HG02763 (cell line): ENCODE measurements around the gene GRIK3.

ENCODE experiments used
- ATAC-seq: cut with Tn5 transposase; IDR thresholded peaks from one replicate; pipeline ENCODE4 v1.9.1; 2021; ENCODE audit warnings: mild to moderate bottlenecking, moderate library complexity; ENCODE audit not compliant: unreplicated experiment

Gene GRIK3

DNA sequence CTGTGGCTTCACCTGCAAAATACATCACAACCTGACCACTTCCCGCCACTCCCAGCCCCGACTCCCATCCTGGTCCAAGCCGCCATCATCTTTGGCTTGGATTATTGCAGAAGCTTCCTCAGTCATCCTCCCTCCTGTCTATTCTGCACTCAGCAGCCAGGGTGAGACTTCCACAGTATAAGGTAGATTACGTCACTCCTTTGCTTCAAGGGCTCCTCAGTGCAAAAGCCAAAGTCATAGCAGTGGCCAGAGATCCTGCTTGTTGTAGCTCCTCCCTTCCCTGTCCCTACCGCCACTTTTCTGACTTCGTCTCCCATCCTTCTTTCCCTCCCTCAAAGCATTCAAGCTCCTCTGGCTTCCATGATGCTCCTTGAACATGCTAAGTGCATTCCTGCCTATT lies 152.8 kb downstream of the GRIK3 start:
- no peak for ATAC-seq

DNA sequence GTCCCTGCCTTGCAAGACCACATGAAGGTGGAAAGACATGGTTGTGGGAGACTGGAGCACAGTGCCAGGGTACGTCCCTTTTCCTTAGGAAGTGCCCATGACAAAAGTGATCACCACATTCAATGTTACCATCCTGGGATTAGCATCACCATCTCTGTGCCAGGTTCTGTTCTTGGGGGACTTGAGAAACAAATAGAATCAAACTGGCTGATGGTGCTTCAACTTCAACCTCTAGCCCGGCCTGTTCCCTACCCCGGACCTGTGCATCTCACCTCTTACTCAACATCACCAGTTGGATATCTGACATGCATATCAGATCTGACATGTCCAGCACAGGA lies 153.3 kb downstream of the GRIK3 start:
- no peak for ATAC-seq

DNA sequence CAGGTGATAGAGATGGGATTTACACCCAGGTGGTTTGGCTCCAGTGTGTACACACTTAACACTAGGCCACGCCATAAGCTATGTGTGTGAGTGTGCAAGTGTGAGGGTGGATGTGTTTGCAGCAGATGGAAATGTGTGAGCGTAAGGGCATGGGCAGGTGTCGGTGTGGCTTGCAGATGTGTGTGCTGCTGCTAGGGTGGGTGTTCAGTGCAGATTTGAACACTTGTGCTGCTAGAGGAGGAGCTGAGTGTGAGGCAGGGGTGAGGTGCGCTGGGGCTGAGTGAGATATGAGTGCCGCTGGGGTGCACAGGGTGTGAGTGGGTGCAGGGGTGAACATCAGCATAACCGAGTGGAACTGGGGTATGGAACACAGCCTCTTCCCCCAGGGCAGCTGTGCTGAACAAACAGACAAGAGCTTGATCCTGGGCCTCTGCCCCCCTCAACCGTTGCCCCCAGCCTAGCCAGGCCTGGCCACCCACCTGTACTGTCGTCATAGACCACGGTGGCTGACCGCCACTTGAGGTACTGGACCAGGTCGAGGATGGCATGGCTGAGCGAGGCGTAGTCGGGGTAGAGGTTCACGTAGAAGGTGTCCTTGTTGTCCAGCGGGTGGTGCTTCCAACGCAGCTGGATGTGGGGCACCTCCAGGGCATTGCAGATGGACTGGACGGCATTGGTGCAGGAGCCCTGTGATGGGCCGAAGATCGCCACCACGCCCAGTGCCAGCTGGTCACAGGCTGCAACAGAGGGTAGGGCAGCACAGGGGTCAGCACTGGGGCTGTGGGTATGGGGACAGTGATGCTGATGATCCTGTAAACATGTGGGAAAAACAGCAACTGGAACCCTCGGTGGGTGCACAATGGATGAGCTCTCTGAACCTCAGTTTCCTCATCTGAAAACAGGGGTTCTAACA lies 153.9 kb downstream of the GRIK3 start:
- no peak for ATAC-seq

DNA sequence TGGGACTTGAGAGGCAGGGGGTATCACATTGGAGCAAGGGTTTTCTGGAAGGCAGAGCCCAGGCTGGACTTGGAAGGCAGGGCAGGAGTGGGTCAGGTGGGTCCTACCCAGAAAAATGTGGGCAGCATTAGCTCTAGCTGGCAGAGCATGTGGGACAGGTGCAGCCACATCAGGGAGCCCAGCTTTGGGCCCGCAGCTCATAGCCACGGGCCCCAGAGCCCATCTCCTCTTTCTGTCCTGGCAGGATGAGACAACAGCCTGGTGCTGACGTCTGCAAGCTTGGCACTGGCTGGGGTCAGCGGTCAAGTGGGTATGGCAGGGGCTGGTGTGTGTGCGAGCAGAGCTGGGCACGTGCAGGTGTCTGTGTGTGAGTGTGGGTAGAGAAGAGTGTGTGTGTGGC lies 154.7 kb downstream of the GRIK3 start:
- no peak for ATAC-seq

DNA sequence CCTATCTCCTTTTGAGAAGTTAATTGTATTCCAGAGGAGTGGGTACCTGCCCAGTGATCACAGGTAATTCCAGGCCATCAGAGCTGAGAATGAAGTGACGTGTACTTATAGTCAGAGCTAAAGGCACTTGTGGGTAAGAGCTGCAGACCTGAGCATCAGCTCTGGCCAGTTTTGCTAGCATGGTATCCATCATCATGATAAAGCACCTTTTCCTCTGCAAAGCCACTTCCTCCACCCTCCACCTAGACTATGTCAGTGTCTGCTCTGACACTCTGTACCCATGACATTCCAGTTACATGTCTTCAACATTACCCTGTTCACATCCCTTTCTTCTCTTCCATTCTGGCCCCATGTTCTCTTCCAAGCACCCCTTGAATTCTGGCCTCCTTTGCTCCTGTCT lies 157.3 kb downstream of the GRIK3 start:
- ATAC-seq = no peak

DNA sequence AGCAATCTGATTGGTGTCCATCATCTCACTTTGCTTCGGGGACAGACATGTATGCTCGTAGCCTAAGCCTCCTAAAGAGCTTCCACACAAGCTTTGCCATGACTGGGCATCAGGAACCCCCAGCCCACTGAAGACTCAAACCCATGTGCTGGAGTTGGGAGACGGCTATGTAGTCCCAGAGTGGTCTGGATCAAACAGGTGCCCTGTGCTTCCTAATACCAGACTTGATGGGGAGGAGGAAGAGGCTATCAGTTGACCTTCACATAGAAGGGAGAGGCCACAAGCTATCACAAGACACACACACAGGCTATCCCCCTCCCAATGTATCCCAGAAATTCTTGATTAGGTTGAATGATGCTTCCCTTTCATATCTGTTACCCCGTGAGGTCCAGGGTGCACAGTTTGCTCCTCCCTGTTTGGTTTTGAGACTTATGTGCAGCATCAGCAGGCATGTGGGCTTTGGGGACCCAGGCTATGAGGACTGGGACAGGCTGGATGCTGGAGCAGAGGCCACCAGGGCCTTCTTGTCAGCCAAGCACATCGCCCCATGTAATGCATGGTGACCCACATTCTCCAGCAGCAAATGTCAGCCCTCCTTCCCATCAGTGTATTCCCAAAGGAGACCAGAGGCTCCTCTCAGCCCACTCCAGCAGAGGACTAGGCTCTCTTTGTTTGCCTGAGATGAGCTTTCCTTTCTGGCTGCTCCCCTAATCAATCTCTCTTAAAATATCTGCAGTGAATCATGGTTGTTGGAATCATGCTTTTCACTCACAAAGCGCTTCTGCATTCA lies 159.8 kb downstream of the GRIK3 start:
- no peak for ATAC-seq

DNA sequence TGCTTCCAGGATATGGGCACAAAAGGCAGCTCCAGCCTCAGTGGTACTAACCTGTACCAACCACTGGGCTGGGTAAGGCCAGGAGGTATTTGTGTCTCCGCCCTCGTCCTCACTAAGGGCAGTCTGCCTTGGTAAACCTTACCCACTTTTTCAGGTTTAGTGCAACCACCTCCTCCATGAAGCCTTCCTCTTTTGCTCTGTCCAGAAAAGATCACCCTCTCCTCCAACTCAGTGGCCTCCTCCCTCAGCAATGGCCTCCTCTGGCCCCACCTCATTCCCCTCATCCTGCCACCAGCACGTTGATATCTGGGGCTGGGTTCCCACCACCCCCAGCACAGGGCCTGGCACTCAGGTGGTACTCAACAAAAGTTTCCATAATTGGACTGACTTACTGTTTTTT lies 161.5 kb downstream of the GRIK3 start:
- ATAC-seq = no peak

DNA sequence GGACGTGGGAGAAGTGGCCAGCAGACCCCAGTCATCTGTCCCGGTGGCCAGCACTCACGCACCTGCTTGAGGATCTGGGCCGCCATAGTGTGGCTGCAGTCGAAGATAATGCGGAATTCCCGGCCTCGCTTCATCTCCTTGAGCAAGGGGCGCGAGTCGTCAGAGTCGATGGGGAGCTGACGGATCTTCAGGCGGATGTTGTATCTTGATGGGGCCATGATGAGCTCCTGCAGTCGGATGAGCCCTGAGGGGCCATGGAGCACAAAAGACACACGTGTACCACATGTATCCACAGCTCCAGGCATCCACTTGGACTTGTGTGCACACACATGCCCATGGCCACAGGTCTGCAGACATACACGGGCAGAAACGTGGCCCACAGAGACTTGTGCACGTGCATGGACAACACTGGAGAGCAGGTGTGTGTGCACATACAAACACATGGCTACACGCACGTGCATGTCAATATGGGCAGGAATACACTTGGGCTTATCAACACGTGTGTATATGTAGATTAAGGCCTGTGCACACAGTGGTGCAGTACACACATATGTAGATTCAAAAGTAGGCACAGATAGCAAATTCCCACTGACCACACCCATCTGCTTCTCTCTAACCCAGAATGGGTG lies 162.1 kb downstream of the GRIK3 start:
- no peak for ATAC-seq

DNA sequence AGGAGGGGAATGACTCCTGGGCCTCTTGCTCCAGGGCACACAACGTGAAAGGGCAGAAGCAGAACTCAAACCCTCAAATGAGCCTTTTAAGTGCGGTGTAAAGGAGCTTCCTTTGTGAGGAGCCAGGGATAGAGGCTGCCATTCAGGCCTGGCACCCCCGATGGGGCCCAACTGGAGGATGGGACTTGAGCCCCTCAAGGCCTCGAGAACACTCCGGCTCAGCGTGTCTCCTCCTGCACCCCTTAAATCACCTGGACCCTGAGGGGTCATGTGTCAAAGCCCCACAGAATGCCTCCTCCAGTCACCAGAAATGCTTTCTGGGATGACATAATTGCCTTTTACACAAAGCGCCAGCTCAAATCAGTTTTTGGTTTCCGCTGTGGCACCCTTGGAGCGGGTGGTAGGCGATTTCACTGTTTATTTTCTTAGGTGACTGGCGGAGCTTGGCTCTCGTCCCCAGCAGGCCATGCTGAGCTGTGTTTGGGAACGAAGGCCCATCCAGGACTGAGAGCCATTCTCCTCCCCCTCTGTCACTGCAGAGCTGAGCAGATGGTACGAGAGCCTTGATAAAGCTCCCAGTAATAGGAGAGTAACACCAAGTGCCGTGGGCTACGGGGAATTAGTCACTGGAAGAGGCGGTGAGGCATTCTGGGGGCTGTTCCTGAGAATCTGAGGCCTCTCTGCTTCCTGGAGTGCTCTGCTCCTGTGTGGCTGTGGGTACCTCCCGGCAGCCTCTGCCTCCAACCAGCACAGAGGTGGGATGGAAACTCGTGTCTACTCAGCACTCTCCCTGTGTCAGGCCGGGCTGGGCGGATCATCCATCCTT lies 163.0 kb downstream of the GRIK3 start:
- ATAC-seq = no peak

DNA sequence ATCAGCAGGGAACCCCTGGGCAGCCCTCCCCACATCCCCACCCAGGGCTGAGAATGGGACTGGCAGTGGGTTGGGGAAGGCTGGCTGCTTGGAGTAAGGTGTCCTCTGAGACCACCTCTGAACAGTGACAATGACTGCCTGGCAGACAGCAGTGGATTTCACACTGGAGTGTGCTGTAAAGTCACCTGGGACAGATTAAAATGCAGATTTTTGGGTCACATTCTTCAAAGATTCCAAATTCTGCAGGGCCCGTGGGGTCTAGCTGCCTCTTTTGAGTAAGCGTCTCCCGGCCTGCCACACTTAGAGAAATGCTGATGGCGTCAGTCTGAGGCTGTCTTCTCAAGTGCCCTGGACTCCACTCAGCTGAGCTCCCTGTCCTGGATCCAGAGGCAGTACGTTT lies 164.5 kb downstream of the GRIK3 start:
- no peak for ATAC-seq

DNA sequence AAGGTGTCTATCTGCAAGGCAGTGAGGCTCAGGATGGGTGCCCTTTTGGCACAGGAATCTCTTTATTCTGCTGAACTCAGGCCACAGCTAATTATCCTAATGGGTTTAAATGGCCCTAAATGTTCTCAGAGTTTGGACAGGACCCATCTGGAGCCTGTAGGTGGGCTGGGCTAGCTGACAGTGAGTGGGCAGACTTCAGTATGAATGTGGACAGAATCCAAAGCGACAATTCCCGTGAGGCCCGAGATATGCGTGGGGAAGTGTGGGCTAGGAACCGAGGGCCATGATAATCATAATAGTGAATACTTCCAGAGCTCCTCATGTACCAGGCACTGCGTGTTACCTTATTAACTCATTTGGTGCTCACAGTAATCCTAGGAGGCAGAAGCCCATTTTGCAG lies 165.3 kb downstream of the GRIK3 start:
- ATAC-seq = no peak

DNA sequence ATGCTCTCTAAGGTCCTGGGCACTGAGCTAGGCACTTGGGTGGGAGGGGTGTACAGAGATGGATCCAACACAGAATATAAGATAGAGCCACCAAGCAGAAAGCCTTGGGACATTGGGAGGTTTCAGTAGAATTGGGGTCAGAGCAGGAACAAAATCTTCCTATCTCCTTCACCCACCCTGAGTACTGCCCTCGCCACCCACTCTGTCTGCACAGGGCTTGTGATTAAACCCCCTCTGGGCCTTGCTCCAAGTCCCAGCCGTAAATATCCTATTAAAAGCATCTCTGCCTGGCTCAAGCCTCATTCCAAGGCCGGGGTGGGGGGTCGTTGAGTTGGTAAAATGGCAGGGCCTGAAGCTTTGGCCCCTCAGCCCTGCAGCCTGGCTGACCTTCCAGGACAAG lies 166.7 kb downstream of the GRIK3 start:
- no peak for ATAC-seq

DNA sequence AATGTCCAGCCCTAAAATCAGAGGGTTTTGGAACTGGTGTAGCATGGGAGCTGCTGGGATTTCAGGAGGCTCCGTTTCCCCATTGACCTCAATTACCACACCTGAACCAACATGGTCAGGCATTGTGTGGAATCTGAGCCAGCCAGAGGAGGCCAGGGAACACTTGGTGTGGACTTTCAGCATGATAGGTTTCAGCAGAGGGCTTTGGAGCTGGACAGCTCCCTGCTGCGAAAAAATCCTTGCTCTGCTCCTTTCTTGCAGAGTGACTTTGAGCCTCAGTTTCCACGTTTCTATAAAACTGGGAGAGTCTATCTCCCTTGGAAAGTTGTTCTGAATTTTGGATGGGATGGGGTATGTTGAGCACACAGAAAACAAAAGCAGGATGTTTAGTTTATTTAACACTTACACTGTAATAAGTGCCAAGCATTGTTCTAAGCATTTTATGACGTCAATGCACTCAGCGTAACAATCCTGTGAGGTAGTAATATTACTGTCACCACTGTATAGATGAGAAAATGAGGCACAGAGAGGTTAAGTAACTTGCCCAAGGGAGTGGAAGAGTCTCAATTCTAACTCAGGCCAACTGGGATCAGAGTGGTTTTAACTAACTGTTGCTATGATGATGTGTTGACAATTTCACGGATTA lies 168.0 kb downstream of the GRIK3 start:
- ATAC-seq = no peak

DNA sequence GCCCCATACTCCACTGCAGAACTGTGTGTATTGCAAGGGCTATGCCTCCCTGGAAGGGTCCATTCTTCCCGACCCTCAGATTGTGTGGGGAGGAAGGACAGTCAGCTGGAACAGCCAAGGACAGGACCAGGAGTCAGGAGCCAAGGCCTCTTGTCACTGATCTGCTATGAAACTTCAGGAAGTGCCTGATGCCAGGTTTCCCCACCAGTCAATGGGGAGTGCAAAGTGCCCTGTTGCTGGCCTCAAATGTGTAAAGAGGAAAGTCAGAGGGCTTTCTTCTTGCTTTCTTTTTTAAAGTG lies 168.8 kb downstream of the GRIK3 start:
- no peak for ATAC-seq

DNA sequence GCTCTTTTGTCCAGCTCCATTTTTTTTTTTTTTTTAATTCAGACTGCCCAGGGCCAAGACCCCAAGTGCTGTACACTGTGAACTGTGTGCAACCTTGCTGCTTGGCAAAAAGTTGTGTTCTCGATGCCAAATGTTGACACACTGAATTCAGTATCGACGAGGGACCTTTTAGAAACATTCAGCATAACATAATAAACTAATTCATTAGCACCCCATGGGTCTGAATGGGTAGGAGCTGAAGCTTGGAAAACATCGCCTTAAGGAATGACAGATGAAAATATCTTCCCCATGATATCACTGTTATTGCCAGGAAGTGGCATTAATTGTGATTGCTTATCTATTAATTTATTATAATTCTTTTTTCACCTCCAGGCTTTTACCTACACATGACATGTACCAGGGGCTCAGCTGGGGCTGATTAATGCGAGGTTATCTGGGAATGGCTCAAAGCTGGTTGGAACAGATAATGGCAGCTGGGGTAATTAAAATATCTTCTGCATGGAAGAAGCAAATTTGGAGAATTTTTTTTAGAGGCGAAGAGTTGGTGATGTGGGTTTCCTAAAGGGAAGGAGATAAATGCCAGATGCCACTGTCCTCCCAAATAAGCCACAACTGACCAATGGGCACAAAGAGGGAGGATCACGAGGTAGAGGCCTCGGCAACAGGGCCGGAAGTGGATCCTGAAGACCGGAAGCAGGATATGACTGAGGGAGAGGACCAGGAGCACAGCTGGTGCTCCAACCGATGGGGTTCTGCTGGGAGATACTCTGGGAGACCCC lies 169.3 kb downstream of the GRIK3 start:
- no peak for ATAC-seq

DNA sequence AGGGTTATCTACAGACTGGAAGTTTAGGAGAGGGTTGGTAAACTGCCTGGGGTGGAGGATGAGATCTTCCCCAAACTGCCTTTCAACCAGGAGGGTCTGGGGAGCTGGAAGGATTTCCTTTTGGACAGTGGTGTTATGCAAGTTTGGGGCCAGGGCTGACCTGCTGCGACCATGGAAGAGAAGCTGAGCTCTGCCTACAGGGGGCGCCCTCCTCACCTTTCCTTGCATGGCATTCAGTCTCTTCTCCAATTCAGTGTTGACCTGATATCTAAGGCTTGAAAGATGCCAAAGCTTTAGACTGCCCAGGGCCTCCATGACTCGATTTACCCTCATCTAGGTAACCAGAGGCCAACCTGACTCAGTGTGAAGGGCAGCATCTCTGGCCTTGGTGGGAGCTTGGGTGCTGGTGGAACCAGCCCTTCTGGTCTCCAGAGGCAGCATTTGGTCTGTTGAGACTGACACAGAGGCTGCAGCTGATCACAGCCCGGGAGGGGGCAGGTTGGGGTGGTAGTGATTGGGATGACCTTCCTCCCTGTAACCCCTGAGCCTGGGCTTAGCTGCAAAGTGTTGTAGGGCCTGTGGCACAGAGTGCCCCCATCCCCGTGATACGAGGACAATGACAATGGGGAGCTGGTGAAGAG lies 170.0 kb downstream of the GRIK3 start:
- no peak for ATAC-seq

DNA sequence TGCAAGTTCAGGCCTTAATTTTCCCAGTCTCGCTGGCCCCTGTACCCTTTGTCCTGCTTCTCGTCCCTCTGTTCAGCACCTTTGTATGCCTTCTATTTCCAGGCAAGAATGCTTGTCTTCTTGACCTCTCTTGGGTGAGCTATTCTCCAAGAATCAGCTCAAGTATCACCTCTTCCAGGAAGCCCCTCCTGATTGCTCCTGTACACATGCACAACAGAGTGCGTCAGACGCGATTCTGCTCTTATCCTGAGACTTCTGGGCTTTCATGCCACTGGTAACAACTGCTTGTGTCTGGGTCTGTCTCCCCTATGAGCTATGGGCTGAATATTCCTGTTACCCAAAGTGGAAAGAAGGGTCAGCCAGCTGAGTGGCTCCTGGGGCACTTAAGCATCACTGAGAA lies 170.8 kb downstream of the GRIK3 start:
- no peak for ATAC-seq

DNA sequence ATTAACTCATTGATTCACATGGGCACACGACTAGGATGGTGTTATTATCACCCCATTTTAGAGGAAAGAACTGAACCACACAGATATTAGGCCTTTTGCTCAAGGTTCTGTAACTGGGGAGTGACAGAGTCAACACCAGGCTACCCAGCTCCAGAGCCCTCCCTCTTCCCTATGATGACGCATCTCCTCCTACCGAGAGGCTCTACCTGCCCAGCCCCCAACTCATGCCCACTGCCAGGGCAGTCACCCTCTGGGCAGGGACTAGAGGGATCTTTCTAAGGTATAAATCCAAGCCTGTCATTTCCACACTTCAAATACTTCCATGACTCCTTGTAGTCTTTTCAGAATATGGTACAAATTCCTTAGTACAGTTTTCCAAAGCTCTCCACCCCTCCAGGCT lies 171.3 kb downstream of the GRIK3 start:
- no peak for ATAC-seq

DNA sequence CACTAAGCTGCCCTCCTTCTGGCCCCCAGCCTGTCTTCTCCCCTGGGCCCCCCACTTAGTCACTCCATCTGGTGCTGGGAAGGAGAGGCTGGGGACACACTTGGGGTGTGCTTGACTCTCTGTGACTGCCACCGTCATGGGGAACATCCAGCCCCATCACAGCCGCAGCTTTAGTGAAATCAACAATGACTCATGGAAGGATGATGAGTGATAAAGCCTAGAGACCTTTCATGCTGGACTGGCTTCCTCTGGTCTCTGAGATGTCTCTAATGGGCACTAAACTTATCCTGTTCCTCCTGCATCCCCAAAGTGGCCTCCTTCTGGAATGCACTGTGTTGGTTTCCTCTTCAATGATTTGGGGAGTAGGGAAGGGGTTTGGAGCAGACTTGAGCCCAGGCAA lies 172.9 kb downstream of the GRIK3 start:
- no peak for ATAC-seq
